A673 (cell line): ENCODE measurements around the gene SLU7.

Experiments used
- EZH2 ChIP-seq: fragments of 200-600 bp; sonication (generic); IDR thresholded peaks from 2 replicates; pipeline ENCODE4 v1.6.1; 2017; ENCODE audit warnings: borderline replicate concordance, low read depth, mild to moderate bottlenecking, mixed read lengths, antibody characterized with exemption, low read length; ENCODE audit not compliant: poor library complexity, severe bottlenecking
- TF ChIP-seq, protein P1 (sequence below): fragments of 300-800, 200-600 bp; sonication (generic); conservative IDR thresholded peaks from 2 replicates; pipeline ENCODE4 v1.5.1; 2017; ENCODE audit warnings: low read depth, mild to moderate bottlenecking, antibody characterized with exemption, low read length, moderate library complexity, mixed read lengths

DNA sequence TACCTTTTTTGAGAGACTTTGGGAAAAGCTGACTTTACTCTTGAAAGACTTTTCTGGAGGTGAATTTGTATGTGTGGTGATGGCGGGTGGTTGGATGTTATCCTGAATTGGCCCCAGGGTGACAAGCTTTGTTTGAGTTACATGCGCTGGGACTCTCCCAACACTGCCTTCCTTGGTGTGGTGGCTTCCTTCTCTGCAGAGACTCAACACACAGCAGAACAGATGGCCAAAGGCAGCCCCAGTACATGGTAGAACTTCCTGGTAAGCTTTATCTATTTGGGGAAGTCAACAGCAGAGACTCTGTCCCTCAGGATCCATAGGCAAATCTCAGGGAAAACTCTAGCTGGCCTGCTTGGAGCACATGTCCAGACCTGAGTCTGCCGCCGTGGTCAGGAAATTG lies 66.6 kb downstream of the SLU7 start:
- TF ChIP-seq, protein P1, sequence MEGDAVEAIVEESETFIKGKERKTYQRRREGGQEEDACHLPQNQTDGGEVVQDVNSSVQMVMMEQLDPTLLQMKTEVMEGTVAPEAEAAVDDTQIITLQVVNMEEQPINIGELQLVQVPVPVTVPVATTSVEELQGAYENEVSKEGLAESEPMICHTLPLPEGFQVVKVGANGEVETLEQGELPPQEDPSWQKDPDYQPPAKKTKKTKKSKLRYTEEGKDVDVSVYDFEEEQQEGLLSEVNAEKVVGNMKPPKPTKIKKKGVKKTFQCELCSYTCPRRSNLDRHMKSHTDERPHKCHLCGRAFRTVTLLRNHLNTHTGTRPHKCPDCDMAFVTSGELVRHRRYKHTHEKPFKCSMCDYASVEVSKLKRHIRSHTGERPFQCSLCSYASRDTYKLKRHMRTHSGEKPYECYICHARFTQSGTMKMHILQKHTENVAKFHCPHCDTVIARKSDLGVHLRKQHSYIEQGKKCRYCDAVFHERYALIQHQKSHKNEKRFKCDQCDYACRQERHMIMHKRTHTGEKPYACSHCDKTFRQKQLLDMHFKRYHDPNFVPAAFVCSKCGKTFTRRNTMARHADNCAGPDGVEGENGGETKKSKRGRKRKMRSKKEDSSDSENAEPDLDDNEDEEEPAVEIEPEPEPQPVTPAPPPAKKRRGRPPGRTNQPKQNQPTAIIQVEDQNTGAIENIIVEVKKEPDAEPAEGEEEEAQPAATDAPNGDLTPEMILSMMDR = no peak
- no peak for TF ChIP-seq EZH2
